HepG2 (cell line): ENCODE measurements around the gene SDC4. TPM values are rescaled to one million over a fixed set of nuclear protein-coding genes. Genes with fewer than 3 reads are reported as not detected.

Experiments
- CENPT ChIP-seq: sonication (generic); formaldehyde crosslinking; IDR thresholded peaks from 2 replicates; pipeline ENCODE4 v1.8.0; 2022; ENCODE audit warnings: low read depth, mild to moderate bottlenecking, moderate library complexity, missing genetic modification reagents
- CREM ChIP-seq, 2 experiments: sonication (generic) in 1 of 2; formaldehyde crosslinking in 1 of 2; IDR thresholded peaks; 2 replicates each; pipeline versions ENCODE4 v1.4.0 to v1.6.1; 2016 to 2020; ENCODE audit warnings: antibody characterized with exemption in 1 of 2, mild to moderate bottlenecking in 1 of 2, missing genetic modification reagents in 1 of 2
- DNMT3B ChIP-seq: conservative IDR thresholded peaks from 2 replicates; pipeline ENCODE4 v1.6.1; 2016; ENCODE audit warnings: missing biosample characterization, control low read depth
- ELF1 ChIP-seq: sonication (generic); formaldehyde crosslinking; IDR thresholded peaks from 2 replicates; pipeline ENCODE4 v1.4.0; 2020; ENCODE audit warnings: missing genetic modification reagents
- FOSL1 ChIP-seq: sonication (generic); formaldehyde crosslinking; IDR thresholded peaks from 2 replicates; pipeline ENCODE4 v1.9.0; 2021; ENCODE audit warnings: missing genetic modification reagents, borderline replicate concordance
- KLF15 ChIP-seq: sonication (generic); formaldehyde crosslinking; IDR thresholded peaks from 2 replicates; pipeline ENCODE4 v1.8.1; 2023; ENCODE audit warnings: borderline replicate concordance, mild to moderate bottlenecking, inconsistent platforms, missing genetic modification reagents, mixed read lengths
- MTF2 ChIP-seq: sonication (generic); formaldehyde crosslinking; IDR thresholded peaks from 2 replicates; pipeline ENCODE4 v1.5.0; 2020; ENCODE audit warnings: missing genetic modification reagents, borderline replicate concordance
- NCOA5 ChIP-seq: sonication (generic); formaldehyde crosslinking; IDR thresholded peaks from 2 replicates; pipeline ENCODE4 v1.4.0; 2020; ENCODE audit warnings: missing genetic modification reagents
- NR2F1 ChIP-seq, 2 experiments: fragments of 450-650 bp in 1 of 2; formaldehyde crosslinking in 1 of 2; IDR thresholded peaks; 2 replicates each; pipeline versions ENCODE4 v1.5.0 to v1.6.1; 2016 to 2020; ENCODE audit warnings: mild to moderate bottlenecking in 1 of 2, missing compliant biosample characterization in 1 of 2, missing genetic modification reagents in 1 of 2, moderate library complexity in 1 of 2
- PAF1 ChIP-seq: IDR thresholded peaks from 2 replicates; pipeline ENCODE4 v1.6.1; 2016; ENCODE audit warnings: missing genetic modification reagents, missing compliant biosample characterization
- TSC22D2 ChIP-seq: sonication (generic); formaldehyde crosslinking; IDR thresholded peaks from 2 replicates; pipeline ENCODE4 v1.5.1; 2020; ENCODE audit warnings: missing genetic modification reagents, mild to moderate bottlenecking, borderline replicate concordance
- ZMAT3 ChIP-seq: sonication (generic); formaldehyde crosslinking; conservative IDR thresholded peaks from 2 replicates; pipeline ENCODE4 v1.7.0; 2021; ENCODE audit warnings: missing genetic modification reagents
- ZNF205 ChIP-seq: IDR thresholded peaks from 2 replicates; pipeline ENCODE4 v1.6.1; 2018; ENCODE audit warnings: missing biosample characterization, missing genetic modification reagents
- ZNF484 ChIP-seq: sonication (generic); formaldehyde crosslinking; IDR thresholded peaks from 2 replicates; pipeline ENCODE4 v1.5.1; 2020; ENCODE audit warnings: mild to moderate bottlenecking, low read depth, missing genetic modification reagents, borderline replicate concordance
- ZNF552 ChIP-seq: sonication (generic); formaldehyde crosslinking; IDR thresholded peaks from 2 replicates; pipeline ENCODE4 v1.9.0; 2022; ENCODE audit warnings: missing genetic modification reagents, mild to moderate bottlenecking, borderline replicate concordance
- ZNF605 ChIP-seq: sonication (generic); formaldehyde crosslinking; IDR thresholded peaks from 2 replicates; pipeline ENCODE4 v1.8.0; 2022; ENCODE audit warnings: mild to moderate bottlenecking, missing genetic modification reagents
- polyA plus RNA-seq, 8 experiments: library from polyadenylated mRNA; depleted of rRNA in 3 of 8; stranded (reverse) in 7 of 8; unstranded in 1 of 8; fragments of >200 nt; fragmentation: Illumina TruSeq in 4 of 8; extraction: Trizol in 4 of 8; gene quantifications; 2 replicates each; pipeline versions ENCODE4 v1.2.1 to v1.2.3, GENCODE V29; 2011 to 2016; ENCODE audit warnings: low read depth in 4 of 8, missing spikeins in 1 of 8, mixed read lengths in 1 of 8; ENCODE audit not compliant: insufficient read depth in 1 of 8
- total RNA-seq, 5 experiments: library from RNA; depleted of rRNA; stranded (reverse); fragments of >200 nt; fragmentation: Illumina TruSeq; extraction: Trizol; gene quantifications; 2 replicates each; pipeline ENCODE4 v1.2.3, GENCODE V29; 2016; ENCODE audit warnings: low read depth in 1 of 5
- TF ChIP-seq, protein P1 (sequence below): sonication (generic); formaldehyde crosslinking; IDR thresholded peaks from 2 replicates; pipeline ENCODE4 v1.4.0; 2020; ENCODE audit warnings: missing genetic modification reagents, mild to moderate bottlenecking, borderline replicate concordance
- TF ChIP-seq, protein P2 (sequence below): sonication (generic); formaldehyde crosslinking; IDR thresholded peaks from 2 replicates; pipeline ENCODE4 v1.4.0; 2020; ENCODE audit warnings: mild to moderate bottlenecking, missing genetic modification reagents, borderline replicate concordance
- TF ChIP-seq, protein P3 (sequence below): sonication (generic); formaldehyde crosslinking; IDR thresholded peaks from 2 replicates; pipeline ENCODE4 v1.5.1; 2020; ENCODE audit warnings: mild to moderate bottlenecking, moderate library complexity, missing genetic modification reagents

SDC4 gene
- total and polyA plus RNA-seq, 2 of the 13 experiments (the other 11 are each of a cell fraction or from before 2014, with no cell fraction given) = 49.0 to 65.1 TPM

DNA sequence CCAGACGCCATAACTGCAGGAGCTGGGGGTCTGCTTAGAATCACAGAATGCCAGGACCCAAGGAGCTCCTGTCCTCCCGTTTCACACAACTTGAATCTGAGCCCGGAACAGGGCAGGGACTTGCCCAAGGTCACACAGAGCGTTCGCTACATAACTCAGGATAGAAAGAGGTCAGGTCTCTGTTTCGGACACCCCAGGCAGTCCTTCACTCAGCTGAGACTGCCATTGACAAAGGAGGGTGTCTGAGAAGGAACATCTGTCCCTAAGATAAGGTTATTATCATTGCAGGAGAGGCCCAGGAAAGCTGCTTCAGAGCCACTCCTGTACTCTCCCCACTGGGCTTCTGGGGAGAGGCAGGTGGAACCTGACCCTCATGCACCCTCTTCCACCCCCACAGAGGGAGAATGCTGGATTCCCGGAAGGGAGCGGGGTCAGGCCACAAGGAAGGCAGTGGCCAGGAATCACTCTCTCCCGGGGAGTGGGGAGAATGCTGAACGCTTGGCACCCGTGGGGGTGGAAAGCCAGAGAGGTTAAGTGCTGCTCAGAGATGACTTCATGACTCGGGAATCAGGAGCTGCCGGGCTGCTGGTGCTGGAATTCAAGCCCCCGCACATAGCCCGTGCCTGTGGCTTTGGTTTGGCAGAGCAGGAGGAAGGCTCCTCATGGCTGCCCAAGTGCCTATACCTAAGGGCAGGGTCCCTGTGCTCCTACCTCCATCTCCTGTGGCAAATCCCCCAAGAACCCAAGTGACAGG lies 10.7 kb downstream of the SDC4 start (continued):
- TF ChIP-seq, protein P1, sequence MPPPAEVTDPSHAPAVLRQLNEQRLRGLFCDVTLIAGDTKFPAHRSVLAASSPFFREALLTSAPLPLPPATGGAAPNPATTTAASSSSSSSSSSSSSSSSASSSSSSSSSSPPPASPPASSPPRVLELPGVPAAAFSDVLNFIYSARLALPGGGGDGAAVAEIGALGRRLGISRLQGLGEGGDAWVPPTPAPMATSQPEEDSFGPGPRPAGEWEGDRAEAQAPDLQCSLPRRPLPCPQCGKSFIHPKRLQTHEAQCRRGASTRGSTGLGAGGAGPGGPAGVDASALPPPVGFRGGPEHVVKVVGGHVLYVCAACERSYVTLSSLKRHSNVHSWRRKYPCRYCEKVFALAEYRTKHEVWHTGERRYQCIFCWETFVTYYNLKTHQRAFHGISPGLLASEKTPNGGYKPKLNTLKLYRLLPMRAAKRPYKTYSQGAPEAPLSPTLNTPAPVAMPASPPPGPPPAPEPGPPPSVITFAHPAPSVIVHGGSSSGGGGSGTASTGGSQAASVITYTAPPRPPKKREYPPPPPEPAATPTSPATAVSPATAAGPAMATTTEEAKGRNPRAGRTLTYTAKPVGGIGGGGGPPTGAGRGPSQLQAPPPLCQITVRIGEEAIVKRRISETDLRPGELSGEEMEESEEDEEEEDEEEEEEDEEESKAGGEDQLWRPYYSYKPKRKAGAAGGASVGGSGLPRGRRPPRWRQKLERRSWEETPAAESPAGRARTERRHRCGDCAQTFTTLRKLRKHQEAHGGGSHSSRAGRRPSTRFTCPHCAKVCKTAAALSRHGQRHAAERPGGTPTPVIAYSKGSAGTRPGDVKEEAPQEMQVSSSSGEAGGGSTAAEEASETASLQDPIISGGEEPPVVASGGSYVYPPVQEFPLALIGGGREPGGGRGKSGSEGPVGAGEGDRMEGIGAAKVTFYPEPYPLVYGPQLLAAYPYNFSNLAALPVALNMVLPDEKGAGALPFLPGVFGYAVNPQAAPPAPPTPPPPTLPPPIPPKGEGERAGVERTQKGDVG (CRISPR knock-in tag) = no peak
- no peak for TF ChIP-seq NCOA5 (CRISPR knock-in tag)
- TF ChIP-seq ZNF605 = no peak
- TF ChIP-seq ELF1 = 0 out of 2 replicates have a peak, but pooled peaks have one; percentile 16
- TF ChIP-seq, protein P2, sequence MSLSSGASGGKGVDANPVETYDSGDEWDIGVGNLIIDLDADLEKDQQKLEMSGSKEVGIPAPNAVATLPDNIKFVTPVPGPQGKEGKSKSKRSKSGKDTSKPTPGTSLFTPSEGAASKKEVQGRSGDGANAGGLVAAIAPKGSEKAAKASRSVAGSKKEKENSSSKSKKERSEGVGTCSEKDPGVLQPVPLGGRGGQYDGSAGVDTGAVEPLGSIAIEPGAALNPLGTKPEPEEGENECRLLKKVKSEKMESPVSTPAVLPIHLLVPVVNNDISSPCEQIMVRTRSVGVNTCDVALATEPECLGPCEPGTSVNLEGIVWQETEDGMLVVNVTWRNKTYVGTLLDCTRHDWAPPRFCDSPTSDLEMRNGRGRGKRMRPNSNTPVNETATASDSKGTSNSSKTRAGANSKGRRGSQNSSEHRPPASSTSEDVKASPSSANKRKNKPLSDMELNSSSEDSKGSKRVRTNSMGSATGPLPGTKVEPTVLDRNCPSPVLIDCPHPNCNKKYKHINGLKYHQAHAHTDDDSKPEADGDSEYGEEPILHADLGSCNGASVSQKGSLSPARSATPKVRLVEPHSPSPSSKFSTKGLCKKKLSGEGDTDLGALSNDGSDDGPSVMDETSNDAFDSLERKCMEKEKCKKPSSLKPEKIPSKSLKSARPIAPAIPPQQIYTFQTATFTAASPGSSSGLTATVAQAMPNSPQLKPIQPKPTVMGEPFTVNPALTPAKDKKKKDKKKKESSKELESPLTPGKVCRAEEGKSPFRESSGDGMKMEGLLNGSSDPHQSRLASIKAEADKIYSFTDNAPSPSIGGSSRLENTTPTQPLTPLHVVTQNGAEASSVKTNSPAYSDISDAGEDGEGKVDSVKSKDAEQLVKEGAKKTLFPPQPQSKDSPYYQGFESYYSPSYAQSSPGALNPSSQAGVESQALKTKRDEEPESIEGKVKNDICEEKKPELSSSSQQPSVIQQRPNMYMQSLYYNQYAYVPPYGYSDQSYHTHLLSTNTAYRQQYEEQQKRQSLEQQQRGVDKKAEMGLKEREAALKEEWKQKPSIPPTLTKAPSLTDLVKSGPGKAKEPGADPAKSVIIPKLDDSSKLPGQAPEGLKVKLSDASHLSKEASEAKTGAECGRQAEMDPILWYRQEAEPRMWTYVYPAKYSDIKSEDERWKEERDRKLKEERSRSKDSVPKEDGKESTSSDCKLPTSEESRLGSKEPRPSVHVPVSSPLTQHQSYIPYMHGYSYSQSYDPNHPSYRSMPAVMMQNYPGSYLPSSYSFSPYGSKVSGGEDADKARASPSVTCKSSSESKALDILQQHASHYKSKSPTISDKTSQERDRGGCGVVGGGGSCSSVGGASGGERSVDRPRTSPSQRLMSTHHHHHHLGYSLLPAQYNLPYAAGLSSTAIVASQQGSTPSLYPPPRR = peak; percentile 46; the same call in 1 of the 2 replicates
- TF ChIP-seq, protein P3, sequence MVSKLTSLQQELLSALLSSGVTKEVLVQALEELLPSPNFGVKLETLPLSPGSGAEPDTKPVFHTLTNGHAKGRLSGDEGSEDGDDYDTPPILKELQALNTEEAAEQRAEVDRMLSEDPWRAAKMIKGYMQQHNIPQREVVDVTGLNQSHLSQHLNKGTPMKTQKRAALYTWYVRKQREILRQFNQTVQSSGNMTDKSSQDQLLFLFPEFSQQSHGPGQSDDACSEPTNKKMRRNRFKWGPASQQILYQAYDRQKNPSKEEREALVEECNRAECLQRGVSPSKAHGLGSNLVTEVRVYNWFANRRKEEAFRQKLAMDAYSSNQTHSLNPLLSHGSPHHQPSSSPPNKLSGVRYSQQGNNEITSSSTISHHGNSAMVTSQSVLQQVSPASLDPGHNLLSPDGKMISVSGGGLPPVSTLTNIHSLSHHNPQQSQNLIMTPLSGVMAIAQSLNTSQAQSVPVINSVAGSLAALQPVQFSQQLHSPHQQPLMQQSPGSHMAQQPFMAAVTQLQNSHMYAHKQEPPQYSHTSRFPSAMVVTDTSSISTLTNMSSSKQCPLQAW (CRISPR knock-in tag) = no peak
- no peak for TF ChIP-seq CENPT (CRISPR knock-in tag)
- no peak; the same call in 1 of the 2 replicates for TF ChIP-seq ZNF205 (CRISPR knock-in tag)
- peak; percentile 48; the same call in 1 of the 2 replicates for TF ChIP-seq DNMT3B (CRISPR knock-in tag)
- no peak for TF ChIP-seq KLF15 (CRISPR knock-in tag)
- no peak for TF ChIP-seq MTF2 (CRISPR knock-in tag)
- TF ChIP-seq ZNF484 (CRISPR knock-in tag) = no peak
- no peak for TF ChIP-seq ZMAT3 (CRISPR knock-in tag)
- peak in 1 of 2 experiments; percentile 2; a peak in 3 of 4 replicates for TF ChIP-seq NR2F1 (CRISPR knock-in tag; IDR thresholded peaks at IDR 0.05)
- no peak for TF ChIP-seq PAF1 (CRISPR knock-in tag)
- no peak for TF ChIP-seq ZNF552 (CRISPR knock-in tag)
- TF ChIP-seq TSC22D2 (CRISPR knock-in tag) = no peak
- TF ChIP-seq CREM (IDR thresholded peaks at IDR 0.05) = no peak; the same call in 1 of the 2 replicates
- TF ChIP-seq CREM (CRISPR knock-in tag; IDR thresholded peaks at IDR 0.05) = no peak
- TF ChIP-seq FOSL1 (CRISPR knock-in tag) = no peak
